Measurements from ENCODE around the gene PRSS36.

DNA sequence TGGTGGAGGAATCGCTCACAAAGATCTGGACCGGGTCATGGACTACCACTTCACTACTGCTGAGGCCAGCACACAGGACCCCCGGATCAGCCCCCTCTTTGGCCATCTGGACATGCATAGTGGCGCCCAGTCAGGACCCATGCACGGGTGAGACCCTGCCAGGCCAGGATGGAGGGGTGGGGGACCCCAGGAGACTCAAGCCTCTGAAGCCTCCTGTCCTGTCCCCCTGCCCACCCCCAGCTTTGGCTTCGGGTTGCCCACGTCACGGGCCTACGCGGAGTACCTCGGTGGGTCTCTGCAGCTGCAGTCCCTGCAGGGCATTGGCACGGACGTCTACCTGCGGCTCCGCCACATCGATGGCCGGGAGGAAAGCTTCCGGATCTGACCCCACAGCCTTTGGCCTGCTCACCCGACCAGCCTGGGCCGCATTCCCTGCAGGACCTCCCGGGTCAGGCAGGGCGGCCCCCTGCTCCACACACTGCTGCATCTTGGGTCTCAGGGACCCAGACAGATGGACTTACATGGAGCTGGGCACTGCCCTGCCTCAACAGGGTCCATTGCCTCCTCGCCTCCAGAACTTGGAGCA lies 37.9 kb downstream of the PRSS36 start:
- TF ChIP-seq, protein P1, sequence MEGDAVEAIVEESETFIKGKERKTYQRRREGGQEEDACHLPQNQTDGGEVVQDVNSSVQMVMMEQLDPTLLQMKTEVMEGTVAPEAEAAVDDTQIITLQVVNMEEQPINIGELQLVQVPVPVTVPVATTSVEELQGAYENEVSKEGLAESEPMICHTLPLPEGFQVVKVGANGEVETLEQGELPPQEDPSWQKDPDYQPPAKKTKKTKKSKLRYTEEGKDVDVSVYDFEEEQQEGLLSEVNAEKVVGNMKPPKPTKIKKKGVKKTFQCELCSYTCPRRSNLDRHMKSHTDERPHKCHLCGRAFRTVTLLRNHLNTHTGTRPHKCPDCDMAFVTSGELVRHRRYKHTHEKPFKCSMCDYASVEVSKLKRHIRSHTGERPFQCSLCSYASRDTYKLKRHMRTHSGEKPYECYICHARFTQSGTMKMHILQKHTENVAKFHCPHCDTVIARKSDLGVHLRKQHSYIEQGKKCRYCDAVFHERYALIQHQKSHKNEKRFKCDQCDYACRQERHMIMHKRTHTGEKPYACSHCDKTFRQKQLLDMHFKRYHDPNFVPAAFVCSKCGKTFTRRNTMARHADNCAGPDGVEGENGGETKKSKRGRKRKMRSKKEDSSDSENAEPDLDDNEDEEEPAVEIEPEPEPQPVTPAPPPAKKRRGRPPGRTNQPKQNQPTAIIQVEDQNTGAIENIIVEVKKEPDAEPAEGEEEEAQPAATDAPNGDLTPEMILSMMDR (conservative IDR thresholded peaks at IDR 0.05), result no peak
- TF ChIP-seq EZH2 (IDR thresholded peaks at IDR 0.05; ENCODE audit: low read depth), result no peak

Data from PC-9 (cell line).